GM19452 (cell line): Measurements from ENCODE around the gene ME2.
"Not testable (repeated sequence)": the region's sequence is repeated elsewhere in the genome, so short reads cannot be mapped to it uniquely, and the experiment has no call there.

Experiments used
- ATAC-seq: cut with Tn5 transposase; IDR thresholded peaks from one replicate; pipeline ENCODE4 v1.9.1; 2021; ENCODE audit not compliant: unreplicated experiment

Gene ME2

GRCh38 chr18:50878345-50879301 is at the start of gene ME2:
ME2 (plus strand) TSS chr18:50879118; CDS start chr18:50895821, 16,703 bp downstream.
- peak; percentile 94 for ATAC-seq

GRCh38 chr18:50829644-50830043 is 49.3 kb upstream of the ME2 start:
- no peak for ATAC-seq

- peak; percentile 56 for ATAC-seq
These were observed 48.4 kb upstream of the ME2 start for GRCh38 chr18:50830544-50830943.

GRCh38 chr18:50832754-50833153 is 46.2 kb upstream of the ME2 start:
- ATAC-seq = no peak

- not testable (repeated sequence) for ATAC-seq
These were observed 45.4 kb upstream of the ME2 start for GRCh38 chr18:50833496-50833895.

- ATAC-seq = peak; percentile 60
These were observed 42.4 kb upstream of the ME2 start for GRCh38 chr18:50836521-50836957.

GRCh38 chr18:50839341-50839740 is 39.6 kb upstream of the ME2 start:
- no peak for ATAC-seq

- ATAC-seq = no peak
These were observed 38.9 kb upstream of the ME2 start for GRCh38 chr18:50839996-50840395.

- ATAC-seq = no peak
These were observed 36.1 kb upstream of the ME2 start for GRCh38 chr18:50842846-50843245.

- no peak for ATAC-seq
These were observed 34.4 kb upstream of the ME2 start for GRCh38 chr18:50844554-50844953.

GRCh38 chr18:50844960-50845359 is 34.0 kb upstream of the ME2 start:
- no peak for ATAC-seq

GRCh38 chr18:50847192-50847591 is 31.7 kb upstream of the ME2 start:
- ATAC-seq = no peak

- ATAC-seq = no peak
These were observed 30.8 kb upstream of the ME2 start for GRCh38 chr18:50848061-50848551.

GRCh38 chr18:50848991-50849390 is 29.9 kb upstream of the ME2 start:
- ATAC-seq = no peak

- no peak for ATAC-seq
These were observed 29.5 kb upstream of the ME2 start for GRCh38 chr18:50849419-50849821.

- ATAC-seq = no peak
These were observed 28.4 kb upstream of the ME2 start for GRCh38 chr18:50850307-50851065.

- ATAC-seq = no peak
These were observed 25.1 kb upstream of the ME2 start for GRCh38 chr18:50853863-50854271.

GRCh38 chr18:50855976-50856757 is 22.8 kb upstream of the ME2 start:
- no peak for ATAC-seq

GRCh38 chr18:50857166-50857565 is 21.8 kb upstream of the ME2 start:
- not testable (repeated sequence) for ATAC-seq

GRCh38 chr18:50857694-50858093 is 21.2 kb upstream of the ME2 start:
- ATAC-seq = no peak
